ENCODE measurements around the gene CCDC17.
A peak's percentile ranks its signal among the peaks of the same experiment; 100 is the strongest.

CCDC17 gene

GRCh38 chr1:45622524-45623394, 1.1 kb downstream of the CCDC17 start:
- no peak for TF ChIP-seq CTCF (IDR thresholded peaks at IDR 0.05)
- Histone ChIP-seq H3K4me3 (peak overlapping the region; percentile 32), H3K27ac (peak overlapping the region in 1 of 2 donors; percentile 72)
- peak; percentile 75 for DNase-seq (ENCODE audit: low spot score)

GRCh38 chr1:45621895-45622523, 1.8 kb downstream of the CCDC17 start:
- H3K27ac ChIP-seq = peak overlapping the region in 1 of 2 donors; percentile 72
- H3K4me3 ChIP-seq = peak overlapping the region; percentile 32
- no peak for DNase-seq (ENCODE audit: low spot score)
- no peak for TF ChIP-seq CTCF (IDR thresholded peaks at IDR 0.05)

GRCh38 chr1:45621501-45621836, 2.4 kb downstream of the CCDC17 start:
- TF ChIP-seq CTCF (IDR thresholded peaks at IDR 0.05) = no peak
- H3K4me3 ChIP-seq = no peak overlapping the region
- H3K27ac ChIP-seq = peak overlapping the region in 1 of 2 donors; percentile 72
- DNase-seq (ENCODE audit: low spot score) = no peak

- Histone ChIP-seq H3K4me3 (no peak overlapping the region), H3K27ac (peak overlapping the region in 1 of 2 donors; percentile 72)
- DNase-seq (ENCODE audit: low spot score) = no peak
- TF ChIP-seq CTCF (IDR thresholded peaks at IDR 0.05) = no peak
These were observed 3.0 kb downstream of the CCDC17 start for GRCh38 chr1:45620588-45621500.

- TF ChIP-seq CTCF (IDR thresholded peaks at IDR 0.05) = no peak
- Histone ChIP-seq H3K27ac (peak overlapping the region in 1 of 2 donors; percentile 72), H3K4me3 (no peak overlapping the region)
- no peak for DNase-seq (ENCODE audit: low spot score)
These were observed 4.5 kb downstream of the CCDC17 start for GRCh38 chr1:45619149-45619921.

- Histone ChIP-seq H3K27ac (no peak overlapping the region), H3K4me3 (no peak overlapping the region)
- no peak for DNase-seq (ENCODE audit: low spot score)
- TF ChIP-seq CTCF (IDR thresholded peaks at IDR 0.05) = no peak
These were observed 6.2 kb downstream of the CCDC17 start for GRCh38 chr1:45617618-45618017.
